GM20431 (cell line): ENCODE measurements around the gene TNNT2.

ENCODE experiments used
- in situ Hi-C: fragments of 300-500 bp; cut with MseI, MboI; formaldehyde crosslinking; loops from one replicate; pipeline ENCODE4 v1.15.0; 2020; ENCODE audit warnings: low sequenced_read_pairs; ENCODE audit not compliant: unreplicated experiment

Gene TNNT2

DNA sequence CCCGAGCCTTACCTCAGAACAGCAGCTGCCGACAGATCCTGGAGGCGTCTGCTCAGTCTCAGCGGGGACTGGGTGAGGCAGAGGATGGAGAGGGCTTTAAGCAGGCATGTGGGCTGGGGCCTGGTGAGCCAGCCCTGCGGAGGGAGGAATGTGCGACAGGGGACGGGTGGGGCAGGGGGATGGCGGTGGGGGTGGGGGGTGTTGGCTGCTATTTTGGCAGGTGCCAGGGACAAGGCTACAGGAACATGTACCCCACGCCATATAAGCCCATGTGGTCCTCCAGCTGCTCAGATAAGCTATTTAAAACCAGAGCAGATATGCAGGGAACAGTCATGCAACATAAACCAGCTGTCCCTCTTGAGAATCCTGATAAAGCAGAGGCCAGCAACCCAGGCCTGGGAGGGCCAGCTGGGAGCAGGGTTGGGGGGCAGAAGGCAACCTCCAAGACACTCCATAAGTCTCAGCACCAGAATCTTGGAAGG is at the start of gene TNNT2:
TNNT2 (minus strand) TSS at position 70 of the 482 bp plus-strand sequence. CDS start 4,426 bp downstream, outside the sequence.
- in situ Hi-C loops = no loop called here

DNA sequence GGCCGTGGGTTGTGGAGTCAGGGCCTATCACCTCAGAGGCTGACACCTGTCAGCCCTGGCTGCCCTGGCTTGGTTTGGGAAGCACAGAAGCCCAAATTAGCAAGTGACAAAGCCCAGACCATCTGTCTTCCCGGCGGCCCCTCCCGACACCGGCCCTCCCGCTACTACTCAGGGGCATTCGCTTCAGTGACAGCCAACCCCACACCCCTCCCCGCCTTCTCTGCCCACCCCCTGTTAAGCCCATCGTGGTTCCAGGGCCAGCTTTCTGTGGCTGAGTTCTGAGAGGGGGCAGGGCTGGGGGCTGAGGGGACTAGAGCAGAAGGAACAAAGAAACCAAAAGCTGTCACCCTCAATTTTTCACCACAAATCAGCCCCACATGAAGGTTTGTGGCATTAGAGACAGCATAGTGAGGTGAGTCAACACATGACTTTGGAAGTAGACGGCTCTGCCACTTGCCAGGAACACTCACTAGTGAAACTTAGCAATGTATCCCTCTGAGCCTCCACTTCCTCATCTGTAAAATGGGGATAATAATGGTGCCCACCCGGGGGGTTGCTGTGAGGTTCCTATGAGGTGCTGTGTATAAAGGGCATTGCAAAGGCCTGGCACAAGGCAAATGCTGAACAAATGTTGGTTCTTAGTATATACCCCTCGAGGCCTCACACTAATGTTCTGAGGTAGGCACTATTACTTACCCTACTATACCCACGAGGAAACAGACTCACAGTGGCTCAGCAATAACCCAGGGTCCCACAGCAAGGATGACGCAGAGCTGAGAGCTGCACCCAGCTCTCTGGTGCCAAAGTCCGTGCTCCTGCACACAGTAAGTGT is 49.2 kb upstream of the TNNT2 start:
- in situ Hi-C loops = no loop called here

GRCh38 chr1:201424146-201424545 is 46.7 kb upstream of the TNNT2 start:
- in situ Hi-C loops = no loop called here

GRCh38 chr1:201423655-201424054 is 46.2 kb upstream of the TNNT2 start:
- in situ Hi-C loops = no loop called here

GRCh38 chr1:201422436-201423030 is 45.1 kb upstream of the TNNT2 start:
- in situ Hi-C loops = no loop called here

- in situ Hi-C loops = no loop called here
Measured at GRCh38 chr1:201422026-201422425, 44.5 kb upstream of the TNNT2 start.

DNA sequence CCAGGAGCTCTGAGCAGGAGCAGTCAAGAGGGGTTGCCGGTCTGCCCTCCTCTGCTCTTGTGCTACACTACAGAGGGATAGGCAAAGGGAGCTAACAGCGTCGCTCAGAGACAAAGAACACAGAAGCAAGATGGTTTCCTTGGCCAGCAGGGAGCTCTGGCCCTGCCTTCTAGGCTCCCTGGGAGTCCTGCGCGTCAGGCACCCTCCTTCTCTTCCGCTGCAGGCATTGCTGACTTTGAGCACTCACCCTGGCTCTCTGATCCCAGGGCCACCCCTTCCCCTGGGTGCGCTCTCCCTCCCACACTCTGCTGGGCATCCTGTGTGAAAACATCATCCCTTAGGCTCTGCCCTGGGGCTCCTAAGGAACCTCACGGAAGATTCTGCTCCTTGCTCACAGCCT is 43.6 kb upstream of the TNNT2 start:
- in situ Hi-C loops = no loop called here

GRCh38 chr1:201420608-201421002 is 43.1 kb upstream of the TNNT2 start:
- in situ Hi-C loops = no loop called here

DNA sequence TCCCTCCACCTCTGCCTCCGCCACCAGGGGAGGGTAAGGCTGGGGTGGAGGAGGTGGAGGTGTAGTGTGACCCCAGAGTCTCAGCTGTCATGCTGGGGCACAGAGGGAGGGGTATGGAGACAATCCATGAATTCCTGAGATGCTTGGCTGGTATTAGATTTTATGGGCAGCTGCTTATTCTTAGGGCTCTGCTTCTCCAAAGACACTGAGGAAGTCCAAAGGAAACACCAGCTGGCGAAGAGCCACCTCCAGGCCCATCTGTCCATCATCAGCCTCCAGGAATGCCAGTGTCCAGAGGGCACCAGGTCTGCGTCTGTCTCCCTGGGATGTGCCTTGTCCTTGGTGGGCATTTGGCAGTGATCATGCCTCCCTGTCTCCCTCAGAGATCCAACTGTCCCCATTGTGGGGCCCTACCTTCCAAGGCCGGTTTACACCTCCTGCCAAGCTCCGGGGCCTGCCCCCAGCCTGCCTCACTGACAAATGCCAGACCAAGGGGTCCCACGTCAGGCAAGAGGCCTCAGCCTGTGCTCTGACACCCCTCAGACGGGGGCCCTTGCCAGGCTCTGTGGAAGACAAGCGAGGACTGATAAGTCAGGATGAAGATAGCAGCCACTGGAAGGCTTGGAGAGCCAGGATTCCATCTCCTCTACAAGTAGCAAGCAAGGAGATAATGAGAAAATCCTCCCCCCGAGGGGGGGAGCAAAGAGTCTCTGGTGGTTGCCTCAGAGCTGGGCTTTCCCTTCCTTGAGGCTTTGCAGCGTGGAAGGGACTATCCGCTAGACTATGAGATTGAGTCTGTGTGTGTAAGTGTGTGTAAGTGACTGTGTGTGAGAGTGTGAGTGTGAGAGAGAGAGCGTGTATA is 42.5 kb upstream of the TNNT2 start:
- in situ Hi-C loops = no loop called here

GRCh38 chr1:201419256-201419655 is 41.8 kb upstream of the TNNT2 start:
- in situ Hi-C loops = no loop called here

GRCh38 chr1:201418461-201418860 is 41.0 kb upstream of the TNNT2 start:
- in situ Hi-C loops = no loop called here

- in situ Hi-C loops = no loop called here
Measured at GRCh38 chr1:201414051-201414738, 36.7 kb upstream of the TNNT2 start.

DNA sequence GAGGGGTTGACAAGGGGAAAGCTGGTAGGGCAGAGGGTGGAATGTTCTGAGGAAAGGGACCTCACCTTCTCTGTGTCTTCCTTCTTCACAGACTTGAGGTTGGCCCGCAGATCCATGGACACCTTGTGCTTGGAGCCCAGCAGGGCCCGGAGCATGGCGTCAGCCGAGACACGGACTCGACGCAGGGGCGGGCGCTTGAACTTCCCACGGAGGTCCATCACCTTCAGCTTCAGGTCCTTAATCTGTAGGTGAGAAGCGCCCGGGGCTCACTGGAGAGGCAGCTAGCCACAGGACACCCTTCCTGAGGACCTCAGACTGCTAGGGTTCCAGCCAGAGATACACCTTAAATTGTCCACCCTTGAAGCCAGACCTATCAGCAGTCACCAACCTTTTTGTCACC is 33.8 kb upstream of the TNNT2 start:
- in situ Hi-C loops = no loop called here

DNA sequence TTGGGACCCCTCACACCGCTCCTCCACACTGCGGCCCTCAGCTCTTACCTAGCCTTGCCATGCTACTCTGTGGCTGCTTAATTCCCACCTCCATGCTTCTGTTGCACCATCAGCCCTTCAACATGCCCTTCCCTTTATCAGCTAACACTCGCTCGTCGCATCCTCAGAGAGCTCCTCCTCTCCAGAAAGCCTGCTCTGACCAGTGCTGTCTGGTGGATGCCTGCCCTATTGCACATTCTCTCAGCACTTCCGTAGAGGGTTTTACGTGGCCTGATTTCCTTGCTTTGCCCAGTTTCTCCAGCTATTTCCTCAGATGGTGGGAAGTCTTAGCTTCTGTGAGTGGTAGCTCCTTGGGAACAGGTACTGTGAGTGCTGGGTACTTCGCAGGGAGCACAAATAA is 32.0 kb upstream of the TNNT2 start:
- in situ Hi-C loops = no loop called here

DNA sequence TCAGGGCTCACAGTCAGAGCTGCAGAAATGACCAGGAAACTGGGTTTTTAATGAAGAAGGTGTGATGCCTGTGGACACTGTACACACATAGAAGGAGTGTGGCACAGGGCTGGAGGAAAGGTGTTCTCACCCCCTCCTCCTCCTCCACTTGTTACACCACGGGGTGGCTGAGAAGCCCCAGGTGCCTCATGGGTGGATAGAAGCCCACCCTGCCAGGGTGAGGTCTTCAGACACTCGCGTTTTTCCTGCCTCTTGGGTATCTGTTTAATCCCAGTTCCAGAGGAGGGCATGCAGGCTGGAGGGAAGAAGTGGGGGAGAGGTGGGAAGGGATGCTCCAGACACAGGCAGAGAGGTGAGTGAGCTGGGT is 31.3 kb upstream of the TNNT2 start:
- in situ Hi-C loops = no loop called here

DNA sequence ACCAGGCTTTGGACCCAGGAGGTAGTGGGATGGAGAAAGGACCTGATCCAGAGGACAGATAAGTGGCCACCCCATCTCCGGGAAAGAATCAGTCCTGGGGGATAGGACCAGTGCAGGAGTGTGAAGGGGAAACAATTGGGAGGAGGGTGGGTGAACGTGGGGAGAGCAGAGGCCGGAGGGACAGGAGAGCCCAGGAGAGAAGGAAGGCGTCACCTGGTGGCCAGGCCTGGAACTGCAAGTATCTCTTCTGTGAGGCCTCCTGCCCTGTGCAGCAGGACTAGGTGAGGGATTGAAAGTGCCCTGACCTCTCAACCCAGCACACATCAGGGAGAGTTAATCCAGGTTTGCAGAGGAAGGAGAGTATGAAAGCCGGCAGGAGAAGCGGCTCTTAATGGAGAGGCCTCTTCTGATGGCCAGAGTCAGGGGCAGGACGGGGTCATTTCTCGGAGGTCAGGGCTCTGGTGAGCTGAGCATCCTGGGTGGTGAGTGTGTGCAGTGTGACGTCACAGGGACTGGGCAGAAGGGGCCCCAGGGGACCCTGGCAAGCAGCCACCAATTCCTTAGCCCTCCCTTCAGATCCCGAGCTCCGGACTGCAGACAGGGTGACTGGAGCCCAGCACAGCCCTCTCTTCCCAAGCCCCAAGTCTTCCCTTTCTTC is 30.8 kb upstream of the TNNT2 start:
- in situ Hi-C loops = no loop called here

DNA sequence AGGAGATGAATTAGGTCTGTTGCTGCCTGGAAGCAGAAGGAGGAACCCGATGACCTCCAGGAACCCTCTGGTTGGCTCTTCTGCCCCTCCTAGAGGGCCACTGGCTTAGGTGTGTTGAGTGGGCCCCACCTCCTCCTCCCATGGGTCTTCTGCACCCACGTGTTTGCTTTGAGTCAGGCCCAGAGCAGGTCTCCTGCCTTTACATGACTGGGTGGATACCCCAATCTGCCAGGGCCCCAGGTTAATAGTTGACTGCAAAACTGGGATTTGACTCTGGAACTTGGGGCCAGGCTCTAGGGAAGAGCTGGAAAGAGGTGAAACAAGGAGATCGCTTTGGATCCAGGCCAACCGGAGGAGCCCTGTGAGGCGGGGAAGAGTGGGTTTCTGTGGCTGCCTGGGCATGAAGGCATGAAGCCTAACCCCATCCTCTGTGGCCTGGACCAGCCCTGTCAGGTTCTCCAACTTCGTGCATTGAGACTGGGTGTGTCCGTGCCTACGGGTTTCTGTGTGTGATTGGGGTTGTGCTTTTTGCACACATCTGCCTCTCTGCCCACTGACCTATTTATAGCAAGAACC is 29.4 kb upstream of the TNNT2 start:
- in situ Hi-C loops = no loop called here

- in situ Hi-C loops = no loop called here
Measured at GRCh38 chr1:201405484-201405831, 28.0 kb upstream of the TNNT2 start.

DNA sequence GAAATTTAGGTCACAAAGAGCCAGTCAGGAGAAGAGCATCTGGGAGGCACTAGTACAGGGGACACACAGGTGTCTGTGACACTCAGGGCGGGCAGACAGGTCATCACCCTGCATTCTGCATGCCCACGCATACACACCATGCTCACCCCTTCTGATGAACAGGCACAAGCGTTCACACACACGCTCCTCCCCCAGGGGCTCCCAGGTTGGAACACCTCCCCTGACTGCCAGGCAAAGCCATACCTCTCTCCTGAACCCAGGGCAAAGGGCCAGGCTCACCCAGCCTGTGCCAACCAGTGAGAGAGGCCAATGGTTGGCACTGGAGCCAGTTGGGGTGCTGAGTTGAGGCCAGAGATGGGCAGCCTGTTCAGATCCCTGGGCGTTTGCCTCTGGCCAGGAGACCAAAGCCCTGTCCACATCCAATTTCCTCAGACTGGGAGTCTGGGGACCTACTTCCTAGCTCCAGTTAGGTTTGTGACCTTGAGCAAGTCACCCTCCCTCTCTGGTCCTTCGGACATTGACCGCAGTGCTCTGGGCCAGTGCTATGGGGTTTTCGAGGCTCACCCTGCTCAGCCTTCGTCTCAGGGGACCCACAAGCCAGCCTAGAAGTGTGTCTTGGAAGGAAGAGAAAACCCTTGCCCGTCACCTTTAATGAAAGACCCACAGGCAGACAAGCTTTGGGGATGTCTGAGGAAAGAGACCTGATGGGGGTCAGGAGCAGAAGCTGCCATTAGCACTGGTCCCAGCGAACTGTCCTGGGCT is 27.4 kb upstream of the TNNT2 start:
- in situ Hi-C loops = no loop called here
